Putamen (tissue), 1 donor: Measurements from ENCODE around the gene LIN9.

ENCODE experiments used
- DNase-seq: peaks from one replicate; pipeline ENCODE4 v3.0.0-alpha.2; 2016; ENCODE audit warnings: low spot score

LIN9 gene

DNA sequence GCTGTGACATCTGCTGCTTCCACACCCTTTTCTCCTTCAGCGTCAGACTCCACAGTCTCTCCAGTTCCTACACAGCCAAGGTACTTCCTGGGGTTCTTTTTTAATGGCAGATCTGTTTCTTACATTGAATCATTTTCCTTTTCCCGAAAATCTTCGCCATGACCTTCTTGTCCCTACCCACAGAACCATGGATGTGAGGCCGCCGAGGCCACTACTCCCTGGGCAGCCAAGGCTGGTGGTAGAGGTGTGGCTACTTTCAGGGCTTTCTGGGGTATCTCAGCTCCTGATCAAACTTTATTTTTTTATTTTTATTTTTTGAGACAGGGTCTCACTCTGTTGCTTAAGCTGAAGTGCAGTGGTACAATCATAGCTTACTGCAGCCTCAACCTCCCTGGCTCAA, 9.5 kb upstream of the LIN9 start:
- no peak for DNase-seq

GRCh38 chr1:226314055-226314454, 5.1 kb upstream of the LIN9 start:
- no peak for DNase-seq

- DNase-seq: no peak
Measured at GRCh38 chr1:226312065-226312464, 3.1 kb upstream of the LIN9 start.

GRCh38 chr1:226311376-226311775, 2.4 kb upstream of the LIN9 start:
- no peak for DNase-seq

- no peak for DNase-seq
Measured at GRCh38 chr1:226310637-226311195, 1.8 kb upstream of the LIN9 start.

GRCh38 chr1:226310245-226310540, 1.2 kb upstream of the LIN9 start:
- no peak for DNase-seq

DNA sequence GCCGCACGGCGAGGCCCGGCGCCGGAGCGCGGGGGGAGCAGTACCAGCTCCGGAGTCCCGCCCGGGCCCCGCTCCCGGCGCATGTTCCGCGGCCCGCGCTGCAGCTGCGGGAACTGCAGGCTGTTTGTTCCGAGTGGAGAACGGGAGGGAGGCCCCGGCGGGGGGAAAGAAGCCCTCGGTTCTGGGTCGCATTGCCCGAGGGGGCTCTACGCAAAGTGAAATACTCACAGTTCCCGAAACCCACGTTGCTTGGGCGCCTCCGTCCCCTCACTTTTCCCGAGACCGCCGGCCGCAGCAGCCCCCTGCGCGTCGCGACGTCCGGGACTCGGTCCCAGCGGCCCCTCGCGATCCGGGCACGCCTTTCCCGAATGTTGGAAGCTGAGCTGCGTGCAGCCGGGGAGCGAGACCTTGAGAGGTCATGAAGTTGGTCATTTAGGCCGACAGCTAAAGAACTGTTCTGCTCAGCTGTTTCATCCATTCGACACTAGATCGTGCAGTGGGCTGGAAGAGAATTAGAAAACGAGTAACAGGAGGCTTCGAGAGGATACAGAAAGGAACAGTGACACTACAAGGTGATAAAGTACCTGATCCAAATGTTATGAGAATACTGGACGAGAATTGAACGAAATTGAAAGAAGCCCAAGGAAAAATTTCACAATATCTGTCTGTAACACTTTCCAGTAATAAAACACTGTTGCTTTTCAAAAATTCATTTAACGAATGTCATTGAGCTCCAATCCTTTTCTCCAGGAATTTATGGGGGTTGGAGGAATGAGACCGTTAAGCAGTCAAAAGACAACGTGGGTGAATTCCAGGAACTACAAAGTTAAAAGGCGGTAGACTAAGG, 657 bp upstream of the LIN9 start:
- DNase-seq: peak; percentile 3

- no peak for DNase-seq
Measured at GRCh38 chr1:226308166-226308722, 720 bp downstream of the LIN9 start.

DNA sequence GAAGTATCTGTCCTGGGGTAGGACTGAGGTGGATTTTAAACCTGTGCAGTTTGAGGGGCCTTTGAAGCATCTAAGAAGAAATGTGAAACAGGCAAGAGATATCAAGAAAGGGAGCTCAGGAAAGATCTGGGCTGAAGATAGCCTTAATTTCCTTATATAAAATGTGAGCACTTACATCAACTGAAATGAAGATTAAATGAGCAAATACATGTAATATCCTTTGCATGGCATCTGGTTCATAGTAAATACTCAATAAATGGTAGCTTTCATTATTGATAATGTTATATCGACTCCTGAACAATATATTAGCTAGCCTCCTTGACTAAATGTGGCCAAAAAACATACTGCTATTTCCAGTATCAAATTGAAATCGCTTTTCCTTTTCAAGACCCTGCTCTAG, 2.5 kb downstream of the LIN9 start:
- no peak for DNase-seq

DNA sequence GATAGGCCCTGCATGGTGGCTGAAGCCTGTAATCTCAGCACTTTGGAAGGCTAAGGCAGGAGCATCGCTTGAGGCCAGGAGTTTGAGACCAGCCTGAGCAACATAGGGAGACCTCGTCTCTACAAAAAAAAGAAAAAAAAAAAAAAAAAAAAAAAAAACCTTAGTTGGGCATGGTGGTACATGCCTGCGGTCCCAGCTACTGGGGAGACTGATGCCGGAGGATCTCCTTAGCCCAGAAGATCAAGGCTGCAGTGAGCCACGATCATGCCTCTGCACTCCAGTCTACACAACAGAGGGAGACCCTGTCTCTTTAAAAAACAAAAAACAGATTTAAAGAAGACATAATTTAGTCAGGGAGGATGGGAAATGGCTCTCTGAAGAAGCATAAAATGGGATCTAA, 3.8 kb downstream of the LIN9 start:
- no peak for DNase-seq

- DNase-seq: no peak
Measured at GRCh38 chr1:226304291-226304955, 4.5 kb downstream of the LIN9 start.

DNA sequence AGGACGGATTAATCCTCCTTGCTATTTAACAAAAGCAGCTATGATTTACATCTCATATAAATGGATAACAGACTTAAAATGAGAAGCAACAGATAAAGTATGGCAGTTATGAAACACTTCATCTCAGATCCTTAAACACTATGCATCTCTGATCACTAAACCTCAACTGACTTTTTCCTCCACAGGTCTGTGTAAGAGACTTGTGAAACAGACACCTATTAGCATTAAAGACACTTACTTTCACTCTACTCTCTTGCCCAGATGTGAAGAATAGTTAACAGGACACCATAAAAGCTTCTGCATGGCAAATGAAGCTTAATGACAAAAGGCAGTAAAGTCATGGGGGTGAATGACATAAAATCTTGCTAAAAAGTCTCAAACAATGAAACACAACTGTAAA, 6.2 kb downstream of the LIN9 start:
- no peak for DNase-seq

GRCh38 chr1:226296911-226297310, 12.1 kb downstream of the LIN9 start:
- no peak for DNase-seq

DNA sequence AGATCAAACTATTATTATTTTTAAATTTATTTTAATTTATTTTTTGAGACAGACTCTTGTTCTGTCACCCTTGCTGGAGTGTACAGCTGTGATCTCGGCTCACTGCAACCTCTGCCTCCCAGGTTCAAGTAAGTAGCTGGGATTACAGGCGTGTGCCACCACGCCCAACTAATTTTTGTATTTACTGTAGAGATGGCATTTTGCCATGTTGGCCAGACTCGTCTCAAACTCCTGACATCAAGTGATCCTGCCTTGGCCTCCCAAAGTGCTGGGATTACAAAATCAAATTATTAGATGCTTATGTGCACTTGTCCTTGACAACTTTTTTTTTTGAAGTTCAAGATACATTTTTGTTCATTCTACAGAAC, 15.4 kb downstream of the LIN9 start:
- DNase-seq: no peak

DNA sequence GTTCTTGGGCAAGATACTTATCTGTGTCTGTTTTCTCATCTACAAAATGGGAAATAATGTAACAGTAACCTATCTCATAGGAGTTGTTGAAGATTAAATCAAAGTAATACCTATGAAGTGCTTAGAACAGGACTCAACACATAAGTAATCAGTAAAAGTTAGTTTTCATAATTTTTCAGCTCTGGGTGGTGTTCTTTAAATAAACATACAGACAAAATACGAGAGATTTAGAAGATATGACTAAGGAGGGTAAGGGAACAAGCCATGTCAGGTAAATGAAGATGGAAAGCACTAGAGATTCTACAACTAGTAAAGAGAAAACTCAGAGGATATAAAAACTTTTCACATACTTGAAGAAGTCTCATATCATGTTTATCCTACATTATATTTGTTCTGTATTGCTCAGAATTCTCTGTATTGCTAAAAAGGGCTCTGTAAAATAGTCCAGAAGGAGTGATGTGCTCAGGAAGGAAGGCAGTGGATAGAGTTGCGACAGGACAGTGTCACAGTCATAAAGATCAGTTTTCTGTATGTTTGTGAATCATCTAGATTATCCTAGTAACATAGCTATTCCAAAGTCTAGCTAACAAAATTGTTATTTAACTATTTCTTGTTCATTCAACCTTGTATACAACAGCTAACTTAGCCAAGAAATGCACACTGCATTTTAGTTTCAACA, 16.0 kb downstream of the LIN9 start:
- no peak for DNase-seq

- DNase-seq: no peak
Measured at GRCh38 chr1:226287587-226287986, 21.4 kb downstream of the LIN9 start.

- no peak for DNase-seq
Measured at GRCh38 chr1:226281058-226281457, 27.9 kb downstream of the LIN9 start.

GRCh38 chr1:226279498-226279897, 29.5 kb downstream of the LIN9 start:
- DNase-seq: no peak

GRCh38 chr1:226277897-226278296, 31.1 kb downstream of the LIN9 start:
- no peak for DNase-seq

DNA sequence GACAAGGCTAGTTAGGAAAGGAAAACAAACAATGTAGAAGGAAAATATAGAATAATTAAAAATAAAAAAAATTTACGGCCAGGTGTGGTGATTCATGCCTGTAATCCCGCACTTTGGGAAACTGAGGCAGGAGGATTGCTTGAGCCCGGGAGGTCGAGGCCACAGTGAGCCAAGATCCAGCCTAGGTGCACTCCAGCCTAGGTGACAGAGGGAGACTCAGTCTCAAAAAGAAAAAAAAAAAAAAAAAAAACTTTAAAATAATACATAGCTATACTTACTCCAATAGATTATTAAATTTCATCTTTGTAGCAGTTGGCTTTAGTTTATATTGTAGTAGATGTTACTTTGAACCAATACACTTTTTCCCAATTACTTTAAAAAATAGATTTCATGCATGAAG, 32.0 kb downstream of the LIN9 start:
- DNase-seq: no peak

DNA sequence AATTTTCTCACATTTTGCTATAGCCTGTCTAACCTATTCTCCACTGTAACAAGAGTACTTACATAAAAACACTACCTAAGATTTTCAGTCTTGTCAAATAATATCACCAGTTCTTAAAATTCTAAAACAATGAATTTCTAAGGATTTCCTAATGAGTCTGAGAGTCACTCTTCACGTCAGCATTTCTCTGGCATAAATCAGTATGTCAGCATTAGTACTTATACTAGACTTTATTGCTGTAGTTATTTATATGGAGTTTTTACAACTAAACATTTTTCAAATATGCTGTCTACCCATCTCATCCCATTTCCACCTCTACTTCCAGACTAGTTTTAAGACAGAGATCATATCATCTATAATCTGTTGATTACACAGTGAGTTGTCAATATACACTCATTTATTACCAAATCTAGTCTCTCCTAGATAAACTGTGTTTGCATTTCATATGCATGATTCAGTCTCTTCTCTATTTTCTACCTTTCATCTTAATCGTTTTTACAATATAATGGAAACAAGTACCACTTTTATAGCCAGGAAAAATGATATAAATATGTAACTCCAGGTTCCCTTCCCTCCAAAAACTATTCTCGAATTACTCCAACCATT, 32.8 kb downstream of the LIN9 start:
- DNase-seq: no peak

DNA sequence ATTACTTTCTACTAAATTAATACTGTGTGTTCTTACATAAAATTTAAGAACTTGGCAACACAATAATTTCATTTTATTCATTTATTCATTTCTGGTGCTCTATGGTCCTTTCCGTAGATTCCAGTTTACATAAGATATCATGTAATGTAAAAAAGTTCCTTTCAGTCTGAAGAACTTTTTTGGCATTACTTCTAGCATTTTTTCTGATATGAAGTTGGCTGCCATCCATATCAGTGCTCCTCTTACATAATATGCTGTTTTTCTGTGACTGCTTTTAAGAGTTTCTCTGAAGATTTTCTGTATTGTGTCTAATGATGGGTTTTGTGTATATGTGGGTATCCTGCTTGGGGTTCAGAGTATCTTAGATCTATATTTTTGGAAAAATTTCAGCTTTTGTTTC, 34.8 kb downstream of the LIN9 start:
- DNase-seq: no peak
